HG03135 (cell line): Measurements from ENCODE around the gene PEAK1.
"Not testable (repeated sequence)": the region's sequence is repeated elsewhere in the genome, so short reads cannot be mapped to it uniquely, and the experiment has no call there.

ENCODE experiments used
- ATAC-seq: cut with Tn5 transposase; IDR thresholded peaks from one replicate; pipeline ENCODE4 v1.9.1; 2021; ENCODE audit warnings: mild to moderate bottlenecking, moderate library complexity; ENCODE audit not compliant: unreplicated experiment

Gene PEAK1

DNA sequence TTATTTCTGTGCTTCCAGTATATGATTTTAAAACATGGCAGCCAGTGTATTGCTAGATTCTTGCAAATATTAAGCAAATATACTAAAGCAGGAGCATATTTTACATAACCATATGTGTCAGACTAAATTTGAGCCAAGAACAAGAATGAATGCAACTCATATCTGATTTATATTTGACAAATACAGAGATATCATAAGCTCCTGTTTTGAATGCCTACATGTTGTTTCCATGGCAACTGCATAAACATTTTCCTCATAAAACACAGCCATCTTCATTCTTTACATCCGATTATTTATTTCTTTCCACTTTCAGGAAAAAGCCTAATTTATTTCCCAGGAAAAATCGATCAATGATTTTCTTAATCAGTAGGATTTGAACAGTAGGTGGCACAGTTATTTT is 176.8 kb downstream of the PEAK1 start:
- ATAC-seq = no peak

DNA sequence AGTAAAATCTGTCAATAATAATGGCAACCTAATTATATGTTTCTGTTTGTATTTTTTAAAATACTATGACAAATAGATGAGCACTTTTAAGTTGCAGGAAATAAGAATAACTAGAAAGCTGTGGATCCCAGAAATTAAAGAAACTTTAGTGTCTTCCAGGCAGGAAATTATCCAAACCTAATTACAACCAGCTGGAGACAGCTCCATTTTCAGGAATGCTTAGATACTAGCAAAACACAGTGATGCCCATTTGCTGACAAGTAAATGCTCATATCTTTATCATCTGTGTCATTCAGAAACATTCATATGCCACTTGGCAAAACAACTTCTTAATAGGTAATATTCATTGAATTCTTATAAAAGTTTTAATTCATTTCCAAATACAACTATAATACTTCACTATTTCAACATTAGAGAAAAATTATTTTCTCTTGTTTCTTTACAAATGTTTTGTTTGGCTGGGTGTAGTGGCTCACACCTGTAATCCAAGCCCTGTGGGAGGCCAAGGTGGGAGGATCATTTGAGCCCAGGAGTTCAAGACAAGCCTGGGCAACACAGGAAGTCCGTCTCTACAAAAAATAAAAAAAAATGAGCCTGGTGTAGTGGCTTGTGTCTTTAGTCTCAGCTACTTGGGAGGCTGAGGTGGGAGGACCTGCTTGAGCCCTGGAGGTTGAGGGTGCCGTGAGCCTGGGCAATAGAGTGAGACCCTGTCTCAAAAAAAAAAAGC is 179.9 kb downstream of the PEAK1 start:
- ATAC-seq = no peak

DNA sequence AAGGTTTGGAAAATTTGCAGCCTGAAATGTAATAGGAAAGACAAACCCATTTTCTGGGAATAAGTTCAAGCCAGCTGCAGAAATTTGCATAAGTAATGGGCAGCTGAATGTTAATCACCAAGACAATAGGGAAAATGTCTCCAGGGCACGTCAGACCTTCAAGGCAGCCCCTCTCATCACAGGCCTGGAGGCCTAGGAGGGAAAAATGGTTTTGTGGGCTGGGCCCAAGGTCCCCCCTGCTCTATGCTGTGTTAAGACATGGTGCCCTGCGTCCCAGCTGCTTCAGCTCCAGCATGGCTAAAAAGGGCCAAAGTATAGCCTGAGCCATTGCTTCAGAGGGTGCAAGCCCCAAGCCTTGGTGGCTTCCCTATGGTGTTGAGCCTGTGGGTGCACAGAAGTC is 184.3 kb downstream of the PEAK1 start:
- no peak for ATAC-seq

DNA sequence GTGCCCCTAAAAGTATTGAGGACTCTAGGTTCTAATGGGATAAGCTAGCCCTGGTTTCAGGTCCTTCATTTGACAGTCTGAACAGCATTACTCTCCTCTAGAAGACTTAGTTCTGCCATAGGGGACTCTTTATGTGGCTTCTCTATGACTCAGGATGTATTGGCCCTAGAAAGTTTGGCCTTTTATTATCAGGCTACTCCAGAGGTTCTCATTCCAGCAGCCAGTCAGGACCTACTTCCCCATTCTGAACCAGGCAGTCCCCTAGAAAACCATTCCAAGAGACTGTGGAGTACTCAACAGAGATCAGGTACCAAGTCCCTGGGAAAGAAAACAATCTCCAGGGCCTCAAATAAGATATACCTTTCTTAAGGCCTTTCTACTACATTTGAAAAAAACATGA is 191.1 kb downstream of the PEAK1 start:
- no peak for ATAC-seq

DNA sequence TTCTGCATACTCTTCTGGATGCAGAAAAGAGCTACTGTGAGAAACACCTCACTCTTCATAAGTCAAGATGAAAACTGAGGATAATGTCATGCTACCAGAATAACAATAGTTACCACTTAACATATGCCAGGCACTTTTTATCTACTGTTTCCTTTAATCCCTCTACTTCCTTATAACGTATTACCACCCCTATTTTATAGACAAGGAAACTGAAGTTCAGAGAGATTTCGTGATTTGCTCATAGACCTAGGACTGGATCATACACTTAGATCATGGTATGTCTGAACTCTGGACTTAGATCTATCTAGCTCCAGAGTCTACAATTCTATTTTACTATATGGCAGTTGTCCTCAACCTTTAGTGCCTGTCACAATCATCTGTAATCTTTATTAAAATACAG is 193.3 kb downstream of the PEAK1 start:
- ATAC-seq = no peak

DNA sequence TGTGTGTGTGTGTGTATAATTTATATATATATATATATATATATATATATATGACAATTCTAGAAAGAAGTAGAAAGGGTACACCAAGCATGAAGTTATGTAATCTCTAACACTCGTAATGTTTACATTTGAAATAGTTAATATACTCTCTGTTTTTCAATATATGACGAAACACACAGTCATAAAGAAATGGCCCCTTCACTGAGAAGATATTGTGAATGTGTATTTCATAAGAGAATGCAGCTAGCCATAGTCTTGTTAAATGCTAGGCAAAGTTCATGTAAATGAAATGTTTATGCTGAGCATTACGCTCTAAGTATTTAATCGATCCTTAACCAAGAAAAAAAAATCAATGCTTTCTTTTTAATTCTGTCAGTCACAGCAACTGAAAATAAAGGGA is 194.3 kb downstream of the PEAK1 start:
- no peak for ATAC-seq

DNA sequence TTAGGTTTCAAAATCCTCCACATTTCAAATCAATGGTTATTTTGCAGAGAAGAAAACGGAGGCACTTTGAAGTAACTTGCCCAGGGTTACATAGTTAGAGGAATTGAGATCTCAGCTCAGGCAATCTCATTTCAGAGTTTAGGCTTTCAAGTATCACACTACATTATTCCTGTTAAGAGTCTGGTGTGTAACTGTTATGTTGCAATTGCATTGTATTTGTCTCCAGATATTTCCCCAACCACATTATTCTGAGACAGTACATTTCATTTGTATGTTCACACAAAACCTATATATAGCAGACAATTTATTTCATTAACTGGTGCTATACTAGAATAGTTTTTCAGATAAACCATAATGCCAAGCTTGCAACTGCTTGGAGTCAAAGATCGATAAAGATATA is 194.8 kb downstream of the PEAK1 start:
- no peak for ATAC-seq

DNA sequence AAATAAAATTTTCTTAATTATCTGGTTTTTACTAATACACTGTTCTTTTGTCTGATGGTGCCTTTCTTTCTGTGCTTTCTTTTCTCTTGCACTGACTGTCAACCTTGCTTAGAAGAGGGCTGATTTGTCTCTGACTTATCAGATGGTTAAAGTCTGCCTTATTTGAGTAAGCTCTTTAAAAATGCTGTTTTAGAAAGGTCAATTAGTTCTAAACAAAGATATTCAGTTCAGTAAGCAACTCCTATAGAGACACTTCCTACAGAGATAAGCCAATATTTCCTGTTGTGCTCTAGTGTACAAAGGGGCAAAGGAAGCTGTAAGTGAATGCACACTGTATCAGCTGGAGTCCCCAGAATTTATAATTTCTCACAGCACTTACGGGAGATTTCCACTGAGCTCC is 195.6 kb downstream of the PEAK1 start:
- no peak for ATAC-seq

DNA sequence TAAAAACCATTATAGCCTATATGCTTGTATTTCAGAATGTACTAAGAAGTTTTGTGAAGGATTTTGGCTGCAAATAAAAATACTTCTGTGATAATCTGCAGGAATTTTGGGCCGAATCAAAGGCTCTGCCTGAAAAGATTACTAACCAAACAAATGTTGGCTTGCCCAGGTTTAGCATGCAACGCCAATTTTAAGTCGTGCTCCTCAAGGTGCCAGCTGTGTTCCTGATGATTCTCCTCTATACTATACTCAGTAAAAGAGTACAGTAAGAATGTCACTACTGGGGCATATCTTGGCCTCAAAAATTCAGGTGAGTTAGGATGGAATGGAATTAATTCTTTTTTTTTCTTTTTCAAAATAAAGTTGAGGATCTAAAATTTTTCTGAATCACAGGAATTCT is 198.2 kb downstream of the PEAK1 start:
- no peak for ATAC-seq

DNA sequence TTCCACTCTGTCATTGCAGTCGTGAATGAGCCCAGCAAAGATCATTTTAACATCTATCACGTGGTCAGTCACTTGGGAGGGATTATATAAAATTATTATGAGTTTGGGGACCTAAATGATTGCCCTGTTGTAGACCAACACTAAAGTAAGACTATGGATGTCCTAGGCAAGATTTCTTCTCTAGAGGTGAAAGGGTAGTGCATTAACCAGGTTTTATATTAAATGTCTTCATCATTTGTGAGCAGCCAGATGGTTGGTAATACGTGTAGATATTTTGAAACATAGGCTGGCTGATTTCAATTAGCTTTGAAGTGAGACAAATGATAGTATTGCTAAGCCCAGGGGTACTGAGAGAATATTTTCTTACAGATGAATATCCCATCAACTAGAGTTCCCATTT is 198.7 kb downstream of the PEAK1 start:
- no peak for ATAC-seq

DNA sequence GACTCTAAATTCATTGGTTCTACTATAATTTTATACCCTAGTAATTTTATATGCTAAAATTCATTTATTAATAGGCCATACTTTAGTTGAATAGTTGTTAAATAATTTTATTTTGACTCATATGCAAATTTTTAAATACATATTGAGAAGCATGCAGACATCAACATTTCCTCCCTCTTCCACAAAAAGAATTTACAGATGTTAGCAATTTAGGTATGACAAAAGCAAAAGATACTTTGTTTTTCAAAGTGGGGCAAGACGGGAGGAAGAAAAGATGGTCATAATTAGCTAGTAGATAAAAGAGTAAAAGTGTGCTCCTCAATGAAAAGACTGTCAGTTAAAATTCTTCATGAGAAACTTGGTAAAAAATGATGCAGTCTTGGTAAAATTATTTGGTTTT is 200.1 kb downstream of the PEAK1 start:
- no peak for ATAC-seq

DNA sequence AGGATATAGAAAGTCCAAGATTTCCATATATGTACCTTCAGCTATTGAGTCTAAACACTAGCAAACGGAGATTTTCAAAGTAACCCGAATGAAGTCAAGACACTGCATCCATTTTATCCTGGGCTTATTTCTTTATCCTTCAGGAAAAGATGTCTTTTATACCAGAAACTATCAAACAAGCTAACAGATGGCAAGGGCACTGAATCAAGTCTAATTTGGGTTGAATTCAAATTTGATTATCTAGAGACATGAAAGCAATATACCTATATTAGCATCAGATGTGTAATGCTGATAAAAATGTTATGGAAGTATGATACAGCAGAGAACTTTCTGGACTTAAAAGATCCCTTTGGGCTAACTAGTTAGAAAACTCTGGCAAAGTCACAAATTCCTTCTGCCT is 210.7 kb downstream of the PEAK1 start:
- no peak for ATAC-seq

DNA sequence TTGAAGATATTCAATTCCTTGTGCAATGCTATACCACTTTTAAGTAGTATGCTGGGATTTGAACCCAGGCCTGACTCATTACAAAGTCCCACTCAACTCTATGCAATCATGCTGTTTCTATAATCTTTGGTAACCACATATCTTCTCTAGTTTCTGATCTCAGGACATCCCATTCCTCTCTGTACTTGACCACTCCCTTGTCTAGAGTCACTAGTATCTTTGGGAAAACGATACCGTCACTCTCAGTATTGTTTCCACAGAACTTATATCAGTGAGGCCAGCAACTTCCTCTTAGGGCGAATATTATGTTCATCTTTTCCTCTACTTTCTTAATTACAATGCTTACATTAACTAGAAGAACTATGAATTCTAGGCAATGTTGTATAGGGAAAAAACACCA is 211.7 kb downstream of the PEAK1 start:
- no peak for ATAC-seq

DNA sequence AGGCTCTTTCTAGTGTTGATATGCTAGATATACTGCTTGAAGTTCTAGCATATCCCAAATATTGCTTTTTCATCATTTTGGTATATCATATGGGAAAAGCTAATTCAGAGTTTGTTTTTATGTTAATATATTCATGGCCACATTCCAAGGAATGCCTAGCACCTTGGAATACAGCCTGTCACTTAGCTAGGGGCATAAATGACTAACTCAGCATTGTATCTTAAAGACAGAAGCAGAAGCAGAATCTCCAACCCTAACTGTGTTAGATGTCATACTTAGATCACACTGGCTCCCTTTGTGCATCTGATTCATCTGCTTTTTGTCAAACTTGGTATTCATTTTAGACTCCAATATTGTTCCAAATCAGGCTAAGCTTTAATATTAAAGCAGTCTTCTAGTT is 218.2 kb downstream of the PEAK1 start:
- ATAC-seq = no peak

DNA sequence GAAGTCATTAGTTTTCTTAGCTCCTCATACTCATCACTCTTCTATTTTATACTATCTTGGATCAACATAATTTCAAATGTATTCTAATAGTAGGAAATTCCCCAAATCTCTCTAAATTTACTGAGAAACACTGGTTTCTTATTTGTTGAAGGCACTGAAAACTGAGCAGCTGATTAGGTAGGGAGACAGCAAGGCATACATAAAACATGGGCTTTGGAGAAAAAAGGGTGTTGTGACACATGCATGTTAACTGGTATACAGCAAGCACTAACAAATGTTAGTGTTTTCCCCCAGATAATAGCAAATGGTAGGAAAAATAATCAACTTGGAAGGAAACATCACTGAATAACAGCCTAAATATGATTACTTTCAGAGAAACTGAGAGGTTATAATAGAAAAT is 223.5 kb downstream of the PEAK1 start:
- ATAC-seq = no peak

DNA sequence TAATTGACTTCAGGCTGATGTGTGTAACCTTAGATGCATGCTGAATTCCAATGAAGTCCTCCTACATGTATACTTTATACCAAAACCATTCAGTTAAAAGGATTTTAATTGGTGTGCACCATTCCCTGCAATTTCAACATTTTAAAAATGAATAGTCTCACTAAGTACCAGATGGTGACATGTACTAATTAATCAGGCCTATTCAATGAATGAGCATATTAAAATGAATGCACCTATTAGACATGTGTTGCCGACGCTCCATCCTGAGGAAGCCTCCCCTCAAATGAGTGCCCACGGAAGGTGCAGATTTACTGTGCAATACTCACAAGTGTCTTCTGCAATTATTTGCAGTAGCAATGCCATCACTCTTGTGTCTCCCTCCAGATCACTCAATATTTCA is 224.3 kb downstream of the PEAK1 start:
- no peak for ATAC-seq

DNA sequence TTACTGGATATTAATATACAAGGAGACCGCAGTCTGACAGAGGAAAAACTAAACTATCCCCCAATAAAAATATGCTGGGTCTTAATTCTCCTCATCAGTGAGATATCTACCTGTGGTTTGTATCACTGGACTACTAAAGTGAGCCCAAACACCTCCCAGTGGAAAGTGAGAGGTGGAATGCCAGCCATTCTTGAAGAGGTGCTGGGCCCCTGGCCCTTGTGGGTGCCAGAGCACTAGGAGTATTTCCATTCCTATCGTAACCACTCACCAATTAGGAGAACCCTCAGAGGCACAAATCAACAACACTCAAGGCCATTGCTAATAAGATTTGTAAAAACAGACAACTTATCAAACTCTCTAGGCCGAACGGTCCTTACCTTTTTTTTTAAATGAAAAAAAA is 227.5 kb downstream of the PEAK1 start:
- no peak for ATAC-seq

DNA sequence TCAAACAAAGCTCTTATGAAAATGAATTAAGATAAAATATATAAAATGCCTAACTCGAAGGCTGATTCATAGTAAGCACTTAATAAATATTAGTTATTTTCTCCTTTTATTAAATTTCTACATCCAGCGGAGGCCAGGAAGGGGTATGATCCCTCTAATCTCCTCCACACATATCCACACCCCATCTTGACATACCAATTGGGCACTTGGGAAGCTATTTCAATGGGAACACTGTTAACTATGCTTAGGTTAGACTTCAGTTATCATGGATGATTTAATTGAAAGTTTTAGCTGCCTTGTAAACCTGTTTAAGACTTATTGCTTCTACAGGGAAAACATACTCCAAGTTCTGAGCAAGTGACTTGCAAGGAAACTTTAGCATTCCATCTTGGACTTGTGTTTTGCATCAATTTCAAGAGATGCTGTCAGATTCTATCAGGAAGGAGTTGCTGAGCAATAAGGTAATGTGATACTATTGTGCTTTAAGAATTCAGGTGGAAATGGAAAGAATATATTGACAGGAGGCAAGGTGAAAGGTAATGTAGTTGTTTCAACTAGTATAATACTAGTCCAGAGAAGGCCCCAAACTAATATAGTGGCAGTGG is 228.6 kb downstream of the PEAK1 start:
- ATAC-seq = no peak

DNA sequence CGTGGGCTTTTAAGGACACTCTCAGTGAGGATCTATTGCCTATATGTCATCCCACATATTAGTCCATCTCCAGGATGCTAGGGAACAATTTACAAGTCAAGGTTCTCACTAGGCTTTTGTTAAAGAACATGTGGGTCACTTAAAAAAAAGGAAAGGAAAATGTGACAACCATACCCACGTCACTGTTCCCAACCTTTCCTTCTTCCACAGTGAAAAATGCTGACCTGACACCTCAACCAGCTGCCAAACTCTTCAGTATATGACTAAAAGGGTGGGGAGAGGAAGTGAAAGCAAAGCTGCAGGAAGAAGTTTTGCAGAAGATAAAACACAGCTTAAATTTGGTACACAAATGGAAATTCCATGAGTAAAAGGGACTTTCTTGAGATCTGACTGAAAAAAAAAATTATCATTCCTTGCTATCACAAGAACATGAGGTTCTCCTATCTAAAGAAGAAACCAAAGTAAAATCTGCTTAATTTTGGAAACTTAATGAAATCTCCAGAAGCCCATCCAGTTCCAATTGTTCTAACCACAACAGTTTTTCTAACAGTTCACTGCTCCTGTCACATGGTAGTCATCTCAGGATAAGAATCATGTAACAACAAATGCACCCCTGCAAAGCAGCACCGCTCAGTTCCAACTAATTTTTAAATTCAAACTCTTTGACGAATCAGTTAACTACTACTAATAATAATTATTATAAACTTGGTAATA is 232.0 kb downstream of the PEAK1 start:
- no peak for ATAC-seq

DNA sequence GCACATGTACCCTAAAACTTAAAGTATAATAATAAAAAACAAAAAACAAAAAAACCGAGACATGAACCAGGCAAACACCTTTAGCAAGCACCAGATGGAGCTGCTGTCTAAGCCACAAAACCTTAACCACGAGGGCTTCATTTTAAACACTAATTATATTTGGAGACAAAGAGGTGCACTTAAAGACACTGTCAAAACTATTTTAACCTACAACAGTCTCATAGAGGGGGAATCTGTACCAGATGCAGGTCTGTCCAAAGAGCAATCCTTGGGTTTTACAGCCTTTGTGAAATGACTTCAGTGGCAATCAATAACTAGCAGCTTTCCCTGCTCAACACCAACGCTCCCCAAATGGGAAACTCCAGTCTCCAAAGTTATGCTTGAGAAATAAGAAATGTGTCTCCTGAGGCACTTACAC is 233.3 kb downstream of the PEAK1 start:
- no peak for ATAC-seq

DNA sequence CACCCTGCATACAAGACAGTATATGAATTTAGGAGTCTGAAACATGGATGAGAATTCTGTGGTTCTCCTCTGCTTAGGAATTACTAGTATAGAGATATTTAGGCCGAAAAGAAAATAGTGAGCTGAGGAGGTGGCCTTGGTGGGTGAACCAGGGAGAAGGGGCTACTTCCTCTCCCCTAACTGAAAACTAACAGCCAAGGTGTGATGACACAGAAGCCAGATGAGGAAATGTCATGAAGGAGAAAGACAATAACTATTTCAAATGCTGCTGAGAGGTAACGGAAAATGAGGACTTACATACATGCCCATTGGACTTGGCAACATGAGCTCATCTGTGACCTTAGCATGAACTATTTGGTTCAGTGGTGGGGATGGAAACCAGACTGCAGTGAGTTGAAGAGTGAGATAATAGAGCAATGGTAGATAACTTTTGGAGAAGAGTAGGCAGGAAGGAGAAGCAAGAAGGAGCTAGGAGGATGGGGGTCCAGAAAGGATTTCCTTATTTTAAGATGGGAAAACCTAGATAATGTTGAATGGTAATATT is 234.6 kb downstream of the PEAK1 start:
- ATAC-seq = no peak

DNA sequence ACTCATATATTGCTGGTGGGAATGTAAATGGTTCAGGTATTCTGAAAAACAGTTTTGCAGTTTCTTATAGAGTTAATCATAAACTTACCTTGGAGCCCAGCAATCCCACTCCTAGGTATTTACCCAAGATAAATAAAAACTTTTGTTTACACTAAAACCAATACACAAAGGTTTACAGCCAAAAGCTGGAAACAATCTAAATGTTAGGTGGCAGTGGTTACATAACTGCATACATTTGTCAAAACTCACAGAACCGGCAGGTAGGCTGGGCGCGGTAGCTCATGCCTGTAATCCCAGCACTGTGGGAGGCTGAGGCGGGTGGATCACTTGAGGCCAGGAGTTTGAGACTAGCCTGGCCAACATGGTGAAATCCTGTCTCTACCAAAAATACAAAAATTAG is 235.6 kb downstream of the PEAK1 start:
- ATAC-seq = not testable (repeated sequence)
